Activated T-helper 1 cell treated with anti-CD3 and anti-CD28 coated beads, Interleukin-12 subunit alpha, Interleukin-12 subunit beta, Interleukin-2, Interleukin-4 antibody, amounts not matched to agents 30 ng/mL and 10 ng/mL and 1 ng/mL, durations not matched to agents 14 hours and 24 hours and 36 hours (primary cell): ENCODE data around the gene MAP2K3. TPM values are rescaled to one million over a fixed set of nuclear protein-coding genes. Genes with fewer than 3 reads are reported as not detected.
"Not testable (repeated sequence)": the region's sequence is repeated elsewhere in the genome, so short reads cannot be mapped to it uniquely, and the experiment has no call there.

Source experiments
- DNase-seq: peaks from one replicate; pipeline ENCODE4 v3.0.0; 2021; ENCODE audit warnings: low spot score
- H3K27ac Mint-ChIP-seq: one replicate; pipeline ENCODE4 v1.8.0; 2021; ENCODE audit warnings: mild to moderate bottlenecking, mixed read lengths
- H3K27me3 Mint-ChIP-seq: one replicate; pipeline ENCODE4 v1.8.0; 2022; ENCODE audit warnings: mild to moderate bottlenecking, moderate library complexity, mixed read lengths; ENCODE audit not compliant: insufficient read depth
- H3K36me3 Mint-ChIP-seq: one replicate; pipeline ENCODE4 v1.8.0; 2021; ENCODE audit warnings: low read depth, mixed read lengths
- H3K4me1 Mint-ChIP-seq: one replicate; pipeline ENCODE4 v1.8.0; 2021; ENCODE audit warnings: low read depth, mixed read lengths
- H3K4me3 Mint-ChIP-seq: one replicate; pipeline ENCODE4 v1.8.0; 2021; ENCODE audit warnings: mild to moderate bottlenecking, moderate library complexity, mixed read lengths
- H3K9me3 Mint-ChIP-seq: one replicate; pipeline ENCODE4 v1.8.0; 2021; ENCODE audit warnings: mixed read lengths
- intact Hi-C: fragments of 100-400 bp; cut with micrococcal nuclease; formaldehyde crosslinking; loops from one replicate; pipeline ENCODE4 v1.15.1; 2024
- total RNA-seq: library from RNA; stranded (reverse); gene quantifications from 2 replicates; pipeline ENCODE4 v1.2.3, GENCODE V29; 2022

MAP2K3 gene
- total RNA-seq, 1 donor from 2014 or later = 185 TPM

DNA sequence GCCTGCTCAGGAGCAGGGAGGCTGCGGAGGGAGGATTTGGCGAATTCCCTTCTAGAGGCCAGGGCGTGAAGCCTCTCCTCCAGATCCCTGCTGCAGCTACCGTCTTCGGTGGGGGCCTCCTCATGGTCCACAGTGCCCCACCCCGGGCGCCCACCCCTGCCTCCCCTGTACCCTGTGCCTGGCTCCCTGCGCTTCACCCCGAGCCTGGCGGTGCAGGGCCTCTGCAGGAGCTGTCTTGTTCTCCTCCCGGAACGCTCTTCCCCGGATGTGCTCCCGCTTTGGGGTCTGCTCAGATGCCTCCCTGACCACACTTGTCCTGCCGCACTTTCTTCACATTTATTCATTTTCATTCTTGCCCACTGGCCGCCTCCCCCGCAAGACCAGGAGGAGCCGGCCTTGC, 33.3 kb downstream of the MAP2K3 start:
- DNase-seq, H3K36me3 Mint-ChIP-seq, H3K27me3 Mint-ChIP-seq, H3K27ac Mint-ChIP-seq, intact Hi-C loops, H3K4me1 Mint-ChIP-seq, H3K4me3 Mint-ChIP-seq, H3K9me3 Mint-ChIP-seq: not testable (repeated sequence)

DNA sequence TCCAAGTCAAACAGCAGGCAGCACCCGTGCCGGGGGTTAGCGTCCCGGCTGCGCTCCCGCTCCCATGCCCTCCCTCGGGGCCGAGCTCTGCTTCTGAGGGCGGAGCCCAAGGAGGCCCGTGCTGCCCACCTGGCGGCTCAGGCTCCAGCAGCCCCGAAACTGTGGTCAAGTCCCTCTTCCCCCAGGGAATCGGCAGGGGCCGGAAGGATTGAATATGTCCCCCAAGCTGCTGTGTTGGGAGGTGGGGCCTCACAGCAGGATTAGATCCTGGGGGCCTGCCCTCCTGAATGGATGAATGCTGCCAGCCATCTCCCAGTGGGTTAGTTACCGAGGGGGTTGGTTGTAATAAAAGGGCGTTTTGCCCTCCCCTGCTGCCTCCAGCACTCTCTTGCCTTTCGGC, 33.9 kb downstream of the MAP2K3 start:
- no peak overlapping the region for H3K27ac Mint-ChIP-seq
- no peak for DNase-seq
- no peak overlapping the region for H3K4me3 Mint-ChIP-seq

DNA sequence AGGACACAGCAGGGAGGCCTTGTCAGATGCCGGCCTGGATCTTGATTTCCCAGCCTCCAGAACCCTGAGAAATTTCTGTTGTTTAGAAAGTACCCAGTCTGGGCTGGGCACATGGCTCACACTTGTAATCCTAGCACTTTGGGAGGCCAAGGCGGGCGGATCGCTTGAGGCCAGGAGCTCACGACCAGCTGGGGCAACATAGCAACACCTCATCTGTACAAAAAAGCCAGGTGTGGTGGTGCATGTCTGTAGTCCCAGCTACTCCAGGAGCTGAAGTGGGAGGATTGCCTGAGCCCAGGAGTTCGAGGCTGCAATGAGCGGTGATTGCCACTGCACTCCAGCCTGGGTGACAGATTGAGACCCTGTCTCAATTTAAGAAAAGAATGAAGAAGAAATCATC, 34.3 kb downstream of the MAP2K3 start:
- H3K4me3 Mint-ChIP-seq, DNase-seq, H3K4me1 Mint-ChIP-seq, H3K27ac Mint-ChIP-seq, intact Hi-C loops, H3K36me3 Mint-ChIP-seq, H3K27me3 Mint-ChIP-seq, H3K9me3 Mint-ChIP-seq: not testable (repeated sequence)

More for the DNA sequence above, 33.9 kb downstream of the MAP2K3 start:
- H3K4me1 Mint-ChIP-seq = no peaks in the 10 kb centered on the region
- H3K27me3 Mint-ChIP-seq = peaks cover 3% of the 10 kb centered on the region
- intact Hi-C loops = no loop called here
- H3K36me3 Mint-ChIP-seq = peaks cover 1% of the 10 kb centered on the region
- no peaks in the 10 kb centered on the region for H3K9me3 Mint-ChIP-seq

DNA sequence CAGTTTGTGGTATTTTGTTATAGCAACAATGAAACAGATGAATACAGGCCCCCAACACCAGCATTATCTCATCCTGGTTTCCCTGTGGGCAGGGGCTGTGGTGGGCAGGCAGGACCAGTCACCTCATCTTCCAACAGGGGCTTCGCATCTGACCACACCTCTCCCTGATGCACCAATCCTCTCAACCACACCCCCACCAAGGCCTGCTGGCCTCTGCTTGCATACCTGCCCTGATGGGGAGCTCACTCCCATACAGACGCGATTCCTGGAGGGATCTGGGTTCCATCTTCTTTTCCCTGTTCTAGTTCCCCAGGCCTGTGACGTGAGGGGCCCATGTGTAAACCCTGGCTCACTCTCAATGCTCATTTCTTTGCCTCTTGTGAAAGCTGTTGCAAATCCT, 34.7 kb downstream of the MAP2K3 start:
- H3K27ac Mint-ChIP-seq, H3K4me3 Mint-ChIP-seq, H3K27me3 Mint-ChIP-seq, H3K4me1 Mint-ChIP-seq, H3K9me3 Mint-ChIP-seq, intact Hi-C loops, DNase-seq, H3K36me3 Mint-ChIP-seq: not testable (repeated sequence)

DNA sequence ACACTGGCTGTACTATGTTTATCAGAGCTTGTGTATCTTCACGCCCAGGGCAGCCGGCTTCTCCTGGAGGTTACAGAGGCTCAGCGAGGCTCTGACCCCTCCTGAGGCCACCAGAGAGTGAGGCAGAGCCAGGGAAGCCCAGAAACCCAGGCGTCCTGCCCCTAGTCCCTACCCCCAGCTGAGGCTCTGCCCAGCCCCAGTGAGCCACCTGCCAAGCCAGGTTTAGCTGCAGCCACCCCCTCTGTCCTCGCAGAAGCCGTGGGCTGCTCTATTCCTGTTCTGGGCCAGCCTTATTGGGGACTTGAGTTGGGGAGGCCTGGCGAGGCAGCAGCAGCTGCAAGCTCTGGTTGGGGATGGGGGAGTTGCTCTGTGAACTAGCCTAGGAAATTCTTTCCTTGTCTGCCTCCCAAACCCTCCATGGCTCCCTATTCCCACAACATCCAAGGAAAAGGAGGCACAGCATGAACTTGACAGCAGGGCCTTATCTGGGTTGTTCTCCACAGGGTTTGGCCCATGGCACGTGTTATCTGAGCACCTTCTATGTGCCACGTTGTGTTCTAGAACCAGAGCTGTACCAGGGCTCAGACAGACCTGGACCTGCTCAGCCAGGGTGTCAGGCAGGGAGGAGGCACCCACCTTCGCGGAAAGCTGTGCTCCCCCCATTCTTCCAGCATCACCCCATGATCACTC, 35.3 kb downstream of the MAP2K3 start:
- intact Hi-C loops = loop anchor here (5.0 kb wide), 5 partner anchors 108 to 278 kb away; partner anchors contain the start of genes DHRS7B, TMEM11 and USP22
- H3K27me3 Mint-ChIP-seq = peaks cover 10% of the 10 kb centered on the region

DNA sequence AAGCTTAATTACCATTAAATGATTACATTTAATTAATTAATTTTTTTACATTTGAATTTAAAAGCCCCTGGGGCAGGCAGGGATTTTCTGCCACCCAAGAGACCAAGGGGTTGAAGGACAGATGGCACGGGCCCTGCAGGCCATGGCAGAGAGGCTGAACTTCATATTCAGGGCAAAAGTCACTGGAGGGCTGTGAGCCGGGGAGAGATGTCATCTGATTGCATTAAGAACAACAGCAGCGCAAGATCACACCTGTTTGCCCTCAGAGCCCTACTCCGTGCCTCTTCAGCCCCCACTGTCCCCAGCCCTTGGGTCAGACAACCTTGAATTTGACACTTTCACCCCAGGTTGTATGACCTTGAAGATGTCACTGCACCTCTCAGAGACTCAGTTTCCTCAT, 35.9 kb downstream of the MAP2K3 start:
- Mint-ChIP-seq H3K4me3 (peak overlapping the region; percentile 19), H3K27me3 (peaks cover 10% of the 10 kb centered on the region)
- not testable (repeated sequence) for H3K4me1 Mint-ChIP-seq, H3K36me3 Mint-ChIP-seq, H3K9me3 Mint-ChIP-seq, H3K27ac Mint-ChIP-seq, DNase-seq
- intact Hi-C loops = loop anchor here (5.0 kb wide), 5 partner anchors 108 to 278 kb away; partner anchors contain the start of genes DHRS7B, TMEM11 and USP22

More for the DNA sequence above, 35.3 kb downstream of the MAP2K3 start:
- H3K36me3 Mint-ChIP-seq, H3K9me3 Mint-ChIP-seq, DNase-seq, H3K4me1 Mint-ChIP-seq, H3K4me3 Mint-ChIP-seq, H3K27ac Mint-ChIP-seq: not testable (repeated sequence)

DNA sequence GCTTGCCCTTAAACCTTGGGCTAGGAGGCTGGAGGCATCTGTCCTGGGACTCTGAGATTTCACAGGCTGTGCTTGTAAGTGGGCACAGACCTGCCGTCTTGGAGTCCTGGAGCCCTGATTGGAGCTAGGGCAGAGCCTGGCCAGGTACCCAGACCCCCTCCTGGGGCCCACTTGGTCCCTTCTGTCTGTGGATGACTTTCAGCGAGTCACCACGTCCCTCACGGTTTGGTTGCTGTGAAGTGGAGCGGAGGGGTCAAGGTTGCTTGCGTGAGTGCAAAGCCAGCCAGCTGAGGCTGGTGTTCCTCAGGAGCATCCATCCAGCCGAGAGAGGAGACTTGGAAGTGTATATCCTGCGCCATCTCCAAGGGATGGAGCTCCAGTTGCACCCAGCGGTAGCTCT, 36.5 kb downstream of the MAP2K3 start:
- intact Hi-C loops = loop anchor here (5.0 kb wide), 5 partner anchors 109 to 279 kb away; partner anchors contain the start of genes DHRS7B, TMEM11 and USP22
- H3K27me3 Mint-ChIP-seq = peaks cover 10% of the 10 kb centered on the region
- H3K36me3 Mint-ChIP-seq = not testable (repeated sequence)

DNA sequence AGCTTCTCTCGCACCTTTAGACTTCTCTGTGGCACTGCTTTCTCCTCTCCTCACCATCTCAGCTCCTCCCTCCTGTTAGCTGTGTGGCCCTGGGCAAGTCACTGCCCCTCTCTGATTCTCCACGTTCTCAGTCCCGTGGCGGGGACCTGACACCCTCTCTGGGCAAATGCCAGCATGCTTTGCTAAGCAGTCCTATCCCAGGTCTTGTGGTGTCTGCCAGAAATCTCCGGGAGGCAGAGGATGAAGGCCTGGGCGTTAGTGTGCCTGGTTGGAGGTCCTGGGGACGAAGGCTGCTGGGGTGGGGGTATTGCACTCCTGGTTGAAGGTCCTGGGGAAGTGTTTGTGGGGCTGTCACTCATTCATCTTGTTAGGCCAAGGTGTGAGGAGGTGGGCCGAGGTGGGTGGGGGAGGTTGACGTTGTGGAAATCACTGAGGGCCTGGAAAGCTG, 37.3 kb downstream of the MAP2K3 start:
- intact Hi-C loops = loop anchor here (5.0 kb wide), 5 partner anchors 109 to 279 kb away; partner anchors contain the start of genes DHRS7B, TMEM11 and USP22
- not testable (repeated sequence) for H3K36me3 Mint-ChIP-seq, H3K4me3 Mint-ChIP-seq, H3K4me1 Mint-ChIP-seq, DNase-seq, H3K27ac Mint-ChIP-seq, H3K9me3 Mint-ChIP-seq
- peaks cover 10% of the 10 kb centered on the region for H3K27me3 Mint-ChIP-seq

More for the DNA sequence above, 36.5 kb downstream of the MAP2K3 start:
- not testable (repeated sequence) for DNase-seq, H3K4me3 Mint-ChIP-seq, H3K9me3 Mint-ChIP-seq, H3K27ac Mint-ChIP-seq, H3K4me1 Mint-ChIP-seq

DNA sequence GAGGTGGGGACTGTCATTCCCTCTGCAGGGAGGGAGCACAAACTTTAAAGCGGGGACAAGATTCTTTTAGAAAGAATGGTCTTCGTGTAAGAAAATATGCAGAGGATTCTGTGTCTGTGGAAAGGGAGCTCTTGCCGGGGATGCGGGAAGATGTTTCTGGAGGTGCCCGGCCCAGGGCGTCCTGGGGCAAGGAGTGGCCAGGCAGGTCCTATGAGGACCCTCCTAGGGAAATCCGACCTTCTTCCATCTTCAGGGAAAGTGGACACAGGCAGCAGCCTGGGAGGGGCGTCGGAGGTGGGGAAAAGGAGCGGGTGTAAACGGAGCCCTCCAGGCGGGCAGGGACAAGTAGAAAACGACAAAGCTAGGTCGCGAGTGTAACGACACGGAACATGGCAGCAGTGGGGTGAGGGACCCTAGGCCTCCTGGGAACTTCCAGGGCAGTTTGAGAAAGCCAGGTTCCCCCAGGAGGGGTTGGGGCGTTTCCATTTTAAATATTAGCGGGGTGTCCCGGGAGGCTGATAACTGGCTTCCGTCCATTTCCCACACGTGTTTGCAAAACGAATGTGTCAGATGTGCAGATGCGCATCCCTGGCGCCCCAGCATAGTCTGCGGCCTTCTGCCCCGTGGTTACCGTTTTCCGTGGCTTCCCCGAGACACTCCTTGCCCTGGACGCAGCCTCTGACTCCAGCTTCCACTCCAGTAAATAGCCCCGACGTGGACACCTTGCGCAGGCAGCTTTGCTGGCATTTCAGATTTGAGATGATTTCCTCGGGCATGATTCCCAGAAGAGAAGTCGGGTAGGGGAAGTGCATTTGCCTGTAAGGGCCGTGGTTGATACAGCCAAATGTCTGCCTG, 39.0 kb downstream of the MAP2K3 start:
- not testable (repeated sequence) for H3K36me3 Mint-ChIP-seq, H3K4me1 Mint-ChIP-seq, H3K27ac Mint-ChIP-seq, H3K9me3 Mint-ChIP-seq, DNase-seq
- Mint-ChIP-seq H3K27me3 (peaks cover 10% of the 10 kb centered on the region), H3K4me3 (peak overlapping the region; percentile 88)
- intact Hi-C loops = loop anchor here (5.0 kb wide), 5 partner anchors 111 to 281 kb away; partner anchors contain the start of genes DHRS7B, TMEM11 and USP22

DNA sequence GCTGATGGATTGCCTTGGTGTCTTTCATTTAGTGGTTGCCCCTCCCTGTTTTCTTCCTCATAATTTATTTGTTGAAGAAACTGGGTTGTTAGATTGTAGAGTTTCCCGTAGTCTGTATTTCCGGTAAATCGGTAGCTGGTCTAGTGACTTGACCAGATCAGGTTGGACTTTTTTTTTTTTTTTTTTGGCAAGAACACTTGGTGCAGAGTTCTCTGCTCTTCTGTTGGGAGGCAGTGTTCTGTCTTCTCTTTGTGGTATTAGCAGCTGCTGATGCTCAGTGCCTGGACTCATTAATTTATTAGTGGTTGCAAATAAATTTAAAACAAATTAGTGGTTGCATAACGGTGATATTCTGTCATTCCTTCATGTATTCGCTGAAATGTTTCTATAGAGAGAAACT, 40.2 kb downstream of the MAP2K3 start:
- intact Hi-C loops = loop anchor here (5.0 kb wide), 5 partner anchors 112 to 282 kb away; partner anchors contain the start of genes DHRS7B, TMEM11 and USP22
- H3K27me3 Mint-ChIP-seq = peaks cover 12% of the 10 kb centered on the region
- not testable (repeated sequence) for DNase-seq, H3K36me3 Mint-ChIP-seq, H3K4me1 Mint-ChIP-seq, H3K4me3 Mint-ChIP-seq, H3K27ac Mint-ChIP-seq, H3K9me3 Mint-ChIP-seq

DNA sequence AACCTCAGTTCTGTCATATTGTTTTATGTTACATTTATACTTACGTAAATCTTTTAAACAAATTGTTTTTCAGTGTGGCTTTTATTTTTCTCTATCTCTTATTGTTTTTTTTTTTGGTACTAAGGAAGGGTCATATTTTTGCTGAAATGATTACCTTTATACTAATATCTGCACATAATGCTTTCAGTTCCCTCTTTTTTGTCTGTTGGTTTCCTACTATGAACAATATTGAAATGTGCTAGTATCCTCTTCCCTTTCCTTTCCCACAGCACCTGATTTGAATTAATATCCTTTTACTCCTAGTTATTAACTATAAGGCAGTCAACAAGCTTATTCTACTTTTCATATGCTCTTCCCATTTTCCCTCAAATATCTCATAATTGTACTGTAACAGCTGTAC, 43.4 kb downstream of the MAP2K3 start:
- peaks cover 11% of the 10 kb centered on the region for H3K27me3 Mint-ChIP-seq
- H3K36me3 Mint-ChIP-seq, DNase-seq, H3K9me3 Mint-ChIP-seq, H3K4me3 Mint-ChIP-seq, H3K27ac Mint-ChIP-seq, intact Hi-C loops, H3K4me1 Mint-ChIP-seq: not testable (repeated sequence)

DNA sequence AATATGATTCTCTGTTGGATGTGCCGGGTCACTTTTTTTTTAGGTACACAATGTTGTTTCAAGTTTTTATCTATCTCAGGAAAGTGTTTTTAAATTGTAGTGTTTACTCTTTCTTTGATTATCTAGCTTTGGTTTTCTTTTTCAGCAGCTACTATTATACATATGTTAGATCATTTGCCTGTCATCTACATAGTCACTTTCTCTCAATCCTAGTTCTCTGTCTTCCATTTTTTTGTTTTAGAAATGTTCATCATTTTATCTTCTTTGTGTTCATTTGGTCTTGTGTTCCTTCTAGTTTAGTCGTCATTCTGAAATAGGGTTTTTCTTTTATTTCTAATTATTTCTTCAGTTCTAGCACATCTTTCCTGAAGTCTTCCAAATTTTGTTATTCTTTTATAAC, 44.3 kb downstream of the MAP2K3 start:
- H3K4me1 Mint-ChIP-seq, intact Hi-C loops, H3K4me3 Mint-ChIP-seq, H3K36me3 Mint-ChIP-seq, H3K27ac Mint-ChIP-seq, DNase-seq, H3K27me3 Mint-ChIP-seq, H3K9me3 Mint-ChIP-seq: not testable (repeated sequence)
